DMS 273 (cell line): ENCODE data around the gene TNFSF15.
"Not testable (repeated sequence)": the region's sequence is repeated elsewhere in the genome, so short reads cannot be mapped to it uniquely, and the experiment has no call there.

Source experiments
- DNase-seq: peaks from one replicate; lab custom pipeline; 2025; ENCODE audit not compliant: unreplicated experiment; lab: John Stamatoyannopoulos, UW

Gene TNFSF15

DNA sequence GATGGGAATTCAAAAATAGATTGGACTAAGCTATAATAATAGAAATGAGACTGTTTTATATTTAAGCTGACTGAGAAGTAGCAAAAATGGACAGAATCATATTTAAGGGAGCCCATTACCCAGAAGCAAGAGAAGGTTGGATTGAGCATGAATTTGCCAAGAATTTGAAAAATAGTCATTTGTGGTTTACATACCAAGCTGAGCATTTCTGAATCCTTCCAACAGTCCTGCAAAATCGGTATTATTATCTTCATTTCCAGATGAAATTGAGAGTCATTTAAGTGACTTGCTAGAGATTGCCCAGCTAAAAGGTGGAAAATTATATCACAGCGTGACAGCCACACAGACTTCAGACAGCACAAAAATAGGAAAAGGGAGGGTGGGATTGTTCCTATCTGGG is 48.4 kb downstream of the TNFSF15 start:
- no peak for DNase-seq

DNA sequence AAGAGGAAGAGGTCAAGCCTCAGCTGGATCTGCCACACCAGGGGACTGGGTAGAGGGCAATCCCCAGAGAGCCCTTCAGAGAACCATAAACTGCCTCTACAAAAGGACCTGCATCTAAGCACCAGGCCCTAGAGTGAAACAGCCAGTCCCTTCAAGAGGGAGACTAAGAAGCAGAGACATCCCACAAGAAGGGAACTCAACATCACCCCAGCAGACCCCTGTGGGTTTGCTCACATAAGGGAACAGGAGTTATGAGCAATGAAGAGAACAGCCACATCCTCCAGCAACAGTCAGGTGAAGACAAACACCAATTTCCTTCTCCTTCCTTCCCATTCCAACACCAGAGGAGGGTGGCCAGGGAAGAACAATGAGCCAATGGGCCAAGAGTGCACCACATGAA is 48.9 kb downstream of the TNFSF15 start:
- DNase-seq, result no peak

DNA sequence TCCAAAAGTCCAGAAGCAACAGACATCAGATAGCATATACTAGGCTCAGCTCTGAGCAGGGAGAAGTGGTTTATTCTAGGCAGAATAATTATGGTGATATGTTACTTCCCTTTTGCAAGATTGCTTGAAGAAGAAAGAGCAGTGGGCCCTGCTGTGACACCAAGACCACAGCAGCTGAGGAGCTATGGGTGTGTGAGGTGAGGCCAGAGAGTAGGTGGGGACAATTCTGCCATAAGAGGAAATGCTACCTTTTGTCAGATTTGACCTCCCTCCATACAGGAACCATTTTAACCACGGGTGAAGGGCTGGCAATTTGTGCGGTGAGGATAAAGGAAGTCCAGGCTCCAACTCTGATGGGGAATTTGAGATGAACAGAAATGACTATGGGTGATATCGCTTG is 51.3 kb downstream of the TNFSF15 start:
- DNase-seq, result no peak

DNA sequence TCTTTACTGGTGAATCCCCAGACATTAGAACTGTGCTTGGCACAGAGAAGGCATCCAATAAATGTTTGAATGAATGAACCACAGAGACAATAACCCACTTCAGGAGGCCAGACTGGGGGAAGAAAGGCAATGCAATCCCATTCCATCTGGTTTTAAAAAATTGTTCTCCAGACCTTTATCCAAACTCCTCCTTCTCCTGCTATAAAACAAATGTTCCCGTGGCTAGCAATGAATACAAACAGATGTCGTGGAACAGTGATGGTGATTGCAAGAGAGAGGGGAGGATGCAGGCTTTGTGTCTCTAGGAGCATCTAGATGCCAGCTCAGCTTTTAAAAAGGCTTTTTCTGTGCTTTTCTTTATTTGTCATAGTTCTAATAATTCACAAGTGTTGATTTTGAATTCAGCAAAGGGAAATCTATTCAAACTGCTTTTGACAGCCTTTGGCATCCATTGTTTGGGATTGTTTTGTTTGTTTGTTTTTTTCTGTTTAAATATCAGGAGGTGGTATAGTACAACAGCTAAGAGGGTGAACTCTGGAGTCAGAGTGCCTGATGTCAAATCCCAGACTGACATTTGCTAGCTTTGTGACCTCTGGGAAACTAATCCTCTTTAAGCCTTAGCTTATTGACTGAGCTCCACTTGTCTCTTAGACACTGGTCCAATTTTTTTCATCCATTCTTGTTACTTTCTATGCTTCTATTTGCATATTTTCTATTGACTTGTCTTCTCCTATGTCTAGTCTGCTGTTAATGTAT is 59.1 kb downstream of the TNFSF15 start:
- DNase-seq, result peak; percentile 10

DNA sequence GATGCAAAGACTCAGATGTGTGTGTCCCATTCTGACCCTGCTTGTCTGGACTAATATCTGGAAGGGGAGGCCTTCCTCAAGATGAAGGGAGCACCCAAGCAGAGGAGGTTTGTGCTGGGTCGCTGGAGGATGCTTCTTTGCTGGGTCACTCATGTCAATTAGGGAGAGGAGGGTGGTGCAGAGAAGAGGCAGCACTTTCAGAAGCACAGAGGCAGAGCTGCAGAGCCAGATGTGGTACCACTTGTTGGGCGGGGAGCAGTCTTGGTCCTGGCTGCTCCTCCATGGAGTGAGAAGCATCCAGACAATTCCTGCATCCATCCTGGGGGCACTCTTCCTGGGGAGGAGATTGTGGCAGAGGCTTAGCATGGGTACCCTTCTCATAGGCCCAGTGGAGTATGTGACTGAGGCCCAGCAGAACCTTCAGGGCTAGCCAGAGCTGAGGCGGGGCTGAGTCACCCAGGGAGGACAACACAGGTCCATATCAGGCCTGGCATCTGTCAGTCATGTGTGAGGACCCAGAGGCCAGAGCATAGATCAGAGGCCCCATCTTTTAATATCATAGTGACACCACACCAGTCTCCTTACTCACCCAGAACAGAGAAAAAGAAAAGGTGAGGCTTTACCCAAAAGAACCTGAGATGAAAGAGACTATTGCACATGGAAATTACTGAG is 59.8 kb downstream of the TNFSF15 start:
- no peak for DNase-seq

DNA sequence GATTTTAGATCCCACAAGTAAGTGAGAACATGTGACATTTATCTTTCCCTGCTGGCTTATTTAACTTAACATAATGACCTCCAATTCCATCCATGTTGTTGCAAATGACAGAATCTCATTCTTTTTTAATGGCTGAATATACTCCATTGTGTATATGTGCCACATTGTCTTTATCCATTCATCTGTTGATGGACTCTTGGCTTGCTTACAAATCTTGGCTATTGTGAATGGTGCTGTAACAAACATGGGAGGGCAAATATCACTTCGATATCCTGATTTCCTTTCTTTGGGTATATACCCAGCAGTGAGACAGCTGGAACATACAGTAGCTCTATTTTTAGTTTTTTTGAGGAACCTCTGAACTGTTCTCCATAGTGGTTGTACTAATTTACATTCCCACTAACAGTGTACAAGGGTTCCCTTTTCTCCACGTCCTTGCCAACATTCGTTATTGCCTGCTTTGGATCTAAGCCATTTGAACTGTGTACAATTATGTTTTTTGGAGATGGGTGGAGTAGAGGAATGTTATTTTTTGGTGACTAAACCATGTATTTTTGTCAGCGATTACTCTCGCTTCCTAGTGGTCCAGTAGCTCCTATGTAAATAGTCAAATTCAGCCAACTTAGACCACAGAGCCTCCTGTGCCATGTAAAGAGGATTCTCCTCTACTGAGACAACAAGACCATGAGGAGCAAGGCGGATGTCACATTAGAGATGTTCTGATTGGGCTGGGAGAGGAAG is 60.6 kb downstream of the TNFSF15 start:
- DNase-seq, result no peak

DNA sequence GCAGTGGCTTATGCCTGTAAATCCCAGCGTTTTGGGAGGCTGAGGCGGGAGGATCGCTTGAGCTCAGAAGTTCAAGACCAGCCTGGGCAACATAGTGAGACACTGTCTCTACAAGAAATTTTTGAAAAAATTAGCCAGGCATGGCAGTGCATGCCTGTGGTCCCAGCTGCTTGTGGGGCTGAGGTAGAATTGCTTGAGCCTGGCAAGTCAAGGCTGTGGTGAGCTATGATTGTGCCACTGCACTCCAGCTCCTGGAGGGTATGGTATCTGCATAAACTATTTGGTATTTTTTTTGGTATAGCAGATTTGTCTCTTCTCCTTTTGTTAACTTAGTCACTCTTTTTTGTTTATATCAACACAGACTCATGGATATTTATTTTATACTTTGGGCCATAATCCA is 62.4 kb downstream of the TNFSF15 start:
- no peak for DNase-seq

DNA sequence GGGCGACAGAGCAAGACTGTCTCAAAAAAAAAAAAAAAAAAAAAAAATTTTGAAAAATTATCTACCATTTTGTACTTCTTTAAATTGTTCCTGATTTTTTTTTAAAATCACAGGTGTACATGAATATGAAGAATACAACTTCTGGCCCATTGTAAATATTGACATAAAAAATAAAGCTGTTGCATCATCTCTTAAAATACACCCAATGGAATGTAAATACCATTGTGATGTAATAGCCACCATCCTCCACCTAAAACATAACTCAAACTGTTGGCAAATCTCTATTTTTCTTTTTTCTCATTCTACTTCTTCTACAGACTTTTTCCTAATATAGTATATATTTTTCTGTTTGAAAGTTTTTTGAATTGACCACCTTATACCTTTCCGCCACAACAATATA is 62.9 kb downstream of the TNFSF15 start:
- DNase-seq, result no peak

DNA sequence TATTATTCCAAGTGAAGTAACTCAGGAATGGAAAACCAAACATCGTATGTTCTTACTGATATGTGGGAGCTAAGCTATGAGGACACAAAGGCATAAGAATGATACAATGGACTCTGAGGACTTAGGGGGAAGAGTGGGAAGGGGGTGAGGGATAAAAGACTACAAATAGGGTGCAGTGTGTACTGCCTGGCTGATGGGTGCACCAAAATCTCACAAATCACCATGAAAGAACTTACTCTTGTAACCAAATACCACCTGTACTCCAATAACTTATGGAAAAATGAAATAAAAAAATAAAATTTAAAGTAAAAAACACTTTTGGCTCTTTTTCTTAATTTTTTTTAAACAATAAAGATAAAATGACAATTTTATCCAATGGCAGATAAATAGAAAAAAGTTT is 64.3 kb downstream of the TNFSF15 start:
- DNase-seq, result not testable (repeated sequence)

DNA sequence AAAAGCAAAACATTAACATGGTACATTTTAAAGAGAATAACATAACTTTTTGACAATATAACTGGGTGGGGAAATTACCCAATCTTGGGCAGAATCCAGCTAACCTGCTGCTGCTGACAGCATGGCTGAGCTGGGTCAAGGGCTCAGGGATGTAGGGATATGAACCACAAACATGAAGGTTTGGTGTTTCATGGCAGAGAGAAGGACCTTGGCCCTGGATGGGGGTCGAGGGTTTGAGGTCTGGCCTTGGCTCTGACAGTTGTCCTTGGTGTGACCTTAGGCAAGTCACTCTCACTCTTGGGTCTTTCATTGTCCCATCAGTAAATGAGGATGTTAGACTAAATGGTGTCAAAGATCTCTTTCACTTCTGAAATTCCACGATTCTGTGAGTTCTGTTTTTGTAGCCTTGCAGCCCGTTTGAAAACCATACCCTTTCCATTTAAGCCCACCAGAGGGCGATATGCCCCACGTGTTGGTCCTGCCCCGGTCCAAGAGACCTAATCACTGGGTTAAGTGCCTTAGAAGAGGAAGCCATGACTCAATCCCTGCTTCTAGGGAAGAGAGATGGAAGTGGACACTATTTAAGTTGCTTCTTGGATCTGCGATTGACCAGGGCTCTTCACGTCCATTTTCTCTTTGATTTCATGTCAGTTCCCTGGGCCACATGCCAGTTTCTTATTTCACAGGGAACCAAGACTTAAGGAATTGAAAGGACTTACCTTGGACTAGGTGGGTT is 67.1 kb downstream of the TNFSF15 start:
- peak; percentile 81 for DNase-seq

DNA sequence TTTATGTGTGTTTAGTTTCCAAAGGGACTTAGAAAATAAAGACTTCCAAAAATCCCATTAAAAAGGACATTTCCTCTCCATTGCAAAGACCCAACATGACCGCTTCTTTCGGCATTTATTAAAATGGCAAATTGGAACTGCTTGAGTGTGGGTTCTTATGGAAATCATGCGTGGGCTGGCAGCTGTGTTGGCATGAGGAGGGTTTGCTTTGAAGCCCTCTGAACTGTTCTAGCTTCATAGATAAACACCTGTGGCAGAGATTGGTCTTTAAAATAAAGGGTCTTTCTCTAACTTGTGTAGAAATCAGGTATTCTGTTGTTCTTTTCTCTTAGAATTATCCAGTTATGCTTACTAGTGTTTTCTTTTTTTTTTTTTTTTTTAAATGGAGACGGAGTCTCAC is 68.0 kb downstream of the TNFSF15 start:
- DNase-seq, result no peak

DNA sequence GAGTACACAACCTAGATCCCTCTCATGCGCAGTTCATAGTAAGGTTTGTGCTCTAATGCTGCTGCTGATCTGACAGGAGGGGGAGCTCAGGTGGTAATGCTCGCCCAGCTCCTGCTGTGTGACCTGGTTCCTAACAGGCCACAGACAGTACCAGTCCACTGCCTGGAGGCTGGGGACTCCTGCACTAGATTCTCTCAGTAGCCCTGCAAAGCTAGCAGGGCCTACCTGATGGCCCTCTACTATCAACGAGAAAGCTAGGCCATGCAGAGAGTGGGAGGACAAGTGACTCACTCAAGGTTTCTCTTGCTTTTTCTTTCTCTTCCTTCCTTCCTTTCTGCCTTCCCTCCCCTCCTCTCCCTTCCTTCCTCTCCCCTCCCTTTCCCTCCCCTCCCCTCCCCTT is 68.7 kb downstream of the TNFSF15 start:
- DNase-seq, result no peak

DNA sequence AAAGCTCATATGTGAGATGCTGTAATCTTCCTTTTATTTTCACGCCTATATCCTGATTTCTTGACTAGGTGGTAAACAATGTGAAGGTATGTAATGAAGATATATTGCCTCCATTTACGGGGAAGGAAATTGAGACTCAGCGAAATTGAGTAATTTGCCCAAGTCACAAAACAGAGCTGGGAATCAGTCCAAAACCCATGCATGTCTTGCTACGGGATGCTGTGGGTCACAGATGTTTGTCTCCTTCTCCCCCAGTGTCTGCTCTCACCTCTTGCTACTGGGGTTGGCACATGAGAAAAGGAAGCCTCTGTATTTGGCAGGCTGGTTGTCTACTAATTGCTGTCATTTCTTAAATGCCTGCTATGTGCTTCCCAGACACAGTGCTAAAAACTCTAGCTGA is 70.1 kb downstream of the TNFSF15 start:
- peak; percentile 19 for DNase-seq

DNA sequence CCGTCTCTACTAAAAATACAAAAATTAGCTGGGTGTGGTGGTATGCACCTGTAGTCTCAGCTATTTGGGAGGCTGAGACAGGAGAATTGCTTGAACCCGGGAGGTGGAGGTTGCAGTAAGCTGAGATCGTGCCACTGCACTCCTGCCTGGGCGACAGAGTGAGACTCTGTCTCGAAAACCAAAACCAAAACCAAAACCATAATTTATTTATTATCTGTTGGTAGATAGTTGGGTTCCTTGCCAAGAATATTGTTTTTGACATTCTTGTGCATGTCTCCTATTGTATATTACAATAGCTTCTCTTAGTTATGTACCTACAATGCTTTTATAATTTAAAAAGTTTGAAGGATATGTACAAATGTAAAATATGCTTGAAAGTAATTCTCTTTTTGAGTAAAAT is 70.7 kb downstream of the TNFSF15 start:
- DNase-seq, result not testable (repeated sequence)
